GM12878 (cell line): Measurements from ENCODE around the gene RSBN1L. TPM values are rescaled to one million over a fixed set of nuclear protein-coding genes. Genes with fewer than 3 reads are reported as not detected.

Experiments
- ATAC-seq: fragments of 200-7000 bp; cut with Tn5 transposase; 3 replicates; pipeline ENCODE4 v1.9.1; 2020; ENCODE audit warnings: mild to moderate bottlenecking, moderate library complexity
- BruUV-seq: library from RNA; stranded (reverse); fragments of 400-500 nt; replicated peaks from 2 replicates; lab custom pipeline; 2021; lab: Mats Ljungman, UMichigan
- CTCF ChIA-PET: fragments of 300-600 bp; sonication (Branson Sonifier 250); formaldehyde crosslinking; extraction: SDS; loops from one replicate; lab custom pipeline; 2021; ENCODE audit warnings: inconsistent platforms; lab: Yijun Ruan, JAX
- POLR2A ChIA-PET: fragments of 350-600 bp; formaldehyde crosslinking; extraction: SDS; loops from one replicate; lab custom pipeline; 2021; ENCODE audit warnings: inconsistent platforms; lab: Charles Lee
- RAD21 ChIA-PET: fragments of 300-600 bp; sonication (Branson Sonifier 250); formaldehyde crosslinking; loops from one replicate; lab custom pipeline; 2023; ENCODE audit warnings: antibody characterized with exemption; ENCODE audit not compliant: unreplicated experiment; lab: Charles Lee
- SMC1A ChIA-PET: fragments of 300-600 bp; sonication (Branson Sonifier 250); formaldehyde crosslinking; loops from one replicate; lab custom pipeline; 2023; ENCODE audit not compliant: unreplicated experiment, uncharacterized antibody; lab: Charles Lee
- DNase-seq: peaks from one replicate; pipeline ENCODE4 v3.0.0-alpha.2; 2011; ENCODE audit warnings: low read depth, low spot score
- FAIRE-seq: peaks from 3 replicates; lab custom pipeline; 2011; peaks lifted over from hg19 to GRCh38; lab: Jason Lieb, UNC
- H2AFZ ChIP-seq: 2 replicates; pipeline ENCODE4 v1.6.0; 2011; ENCODE audit warnings: low read depth, low read length, control low read depth; ENCODE audit not compliant: control insufficient read depth
- H3K27ac ChIP-seq: 2 replicates; pipeline ENCODE4 v1.5.1; 2011; ENCODE audit warnings: control low read depth; ENCODE audit not compliant: control insufficient read depth, insufficient read depth
- H3K27me3 ChIP-seq, 2 experiments: replicated peaks in 1 of 2; 2 replicates each; pipeline versions ENCODE4 v1.6.0 to v1.6.1; 2011; ENCODE audit warnings: low read length in 1 of 2; ENCODE audit not compliant: control insufficient read depth in 2 of 2, insufficient read depth in 2 of 2
- H3K36me3 ChIP-seq, 2 experiments: 2 replicates each; pipeline ENCODE4 v1.5.1; 2011; ENCODE audit warnings: low read length in 1 of 2; ENCODE audit not compliant: control insufficient read depth in 2 of 2, insufficient read depth in 2 of 2
- H3K4me1 ChIP-seq: 2 replicates; pipeline ENCODE4 v1.6.1; 2011; ENCODE audit warnings: mild to moderate bottlenecking, low read length, moderate library complexity, mixed read lengths; ENCODE audit not compliant: control insufficient read depth, insufficient read depth
- H3K4me2 ChIP-seq: 2 replicates; pipeline ENCODE4 v1.6.0; 2011; ENCODE audit warnings: control low read depth; ENCODE audit not compliant: control insufficient read depth, insufficient read depth
- H3K4me3 ChIP-seq: fragments of 200-600 bp; sonication (generic); 2 replicates; pipeline ENCODE4 v1.5.1; 2016
- H3K79me2 ChIP-seq: 2 replicates; pipeline ENCODE4 v1.6.0; 2011; ENCODE audit warnings: low read length; ENCODE audit not compliant: control insufficient read depth, insufficient read depth
- H3K9ac ChIP-seq: 2 replicates; pipeline ENCODE4 v1.8.0; 2011; ENCODE audit warnings: low read length, control low read depth, mixed read lengths; ENCODE audit not compliant: control insufficient read depth, insufficient read depth
- H3K9me3 ChIP-seq: replicated peaks from 3 replicates; pipeline ENCODE4 v1.5.1; 2011; ENCODE audit warnings: mild to moderate bottlenecking, low read length; ENCODE audit not compliant: control insufficient read depth, insufficient read depth
- H4K20me1 ChIP-seq: 2 replicates; pipeline ENCODE4 v1.6.0; 2011; ENCODE audit not compliant: control insufficient read depth, insufficient read depth
- ASH2L ChIP-seq: fragments of 300-600, 200-600 bp; sonication (generic); IDR thresholded peaks from 2 replicates; pipeline ENCODE4 v1.6.1; 2017; ENCODE audit warnings: low read depth, mild to moderate bottlenecking, borderline replicate concordance
- CBFB ChIP-seq: IDR thresholded peaks from 2 replicates; pipeline ENCODE4 v1.6.1; 2016; ENCODE audit warnings: antibody characterized with exemption, low read depth
- IRF5 ChIP-seq: fragments of 450-650 bp; IDR thresholded peaks from 2 replicates; pipeline ENCODE4 v1.6.1; 2017; ENCODE audit warnings: borderline replicate concordance
- NRF1 ChIP-seq: conservative IDR thresholded peaks from 2 replicates; pipeline ENCODE4 v1.6.1; 2011; ENCODE audit warnings: mild to moderate bottlenecking, low read depth, low read length, improper control_type of control experiment
- POLR2AphosphoS5 ChIP-seq: IDR thresholded peaks from 2 replicates; pipeline ENCODE4 v1.6.1; 2011; ENCODE audit warnings: mild to moderate bottlenecking, low read length, inconsistent platforms
- STAT3 ChIP-seq: IDR thresholded peaks from 2 replicates; pipeline ENCODE4 v1.6.1; 2011; ENCODE audit warnings: low read depth, low read length, improper control_type of control experiment
- WGBS: methylation state at CpG from one replicate; pipeline ENCODE4 v1.1.6; 2016; ENCODE audit warnings: low lambda C conversion rate; ENCODE audit not compliant: insufficient replicate concordance, insufficient coverage; ENCODE audit errors: missing lambda C conversion rate; 5-methylcytosine and 5-hydroxymethylcytosine counted together
- in situ Hi-C: fragments of 300-500 bp; cut with MboI; formaldehyde crosslinking; loops from 9 replicates; pipeline ENCODE4 v1.14.3; 2018; ENCODE audit warnings: mixed read lengths
- intact Hi-C: fragments of 100-400 bp; cut with micrococcal nuclease; formaldehyde crosslinking; loops from one replicate; pipeline ENCODE4 v1.14.2; 2022; ENCODE audit not compliant: unreplicated experiment
- polyA plus RNA-seq, 11 experiments: library from polyadenylated mRNA; depleted of rRNA in 4 of 11; unstranded in 6 of 11; stranded (reverse) in 5 of 11; fragments of >200 nt; fragmentation: Nextera tagmentation in 4 of 11; fragmentation: Illumina TruSeq in 1 of 11; extraction: Ambion mirVana in 4 of 11; extraction: Trizol in 1 of 11; gene quantifications; 1 replicate in 1 of 11; 2 replicates in 10 of 11; pipeline versions ENCODE4 v1.2.1 to v1.2.3, GENCODE V29; 2011 to 2016; ENCODE audit warnings: inconsistent platforms in 2 of 11, missing spikeins in 2 of 11, low read depth in 1 of 11
- total RNA-seq, 4 experiments: library from RNA; depleted of rRNA in 3 of 4; stranded (reverse); fragments of >200 nt in 3 of 4; fragmentation: Illumina TruSeq in 1 of 4; extraction: Trizol in 1 of 4; gene quantifications; 2 replicates each; pipeline versions ENCODE4 v1.2.1 to v1.2.3, GENCODE V29; 2013 to 2021
- TF ChIP-seq, protein P1 (sequence below): fragments of 450-650 bp; formaldehyde crosslinking; IDR thresholded peaks from 2 replicates; pipeline ENCODE4 v1.4.0; 2022; ENCODE audit warnings: mild to moderate bottlenecking, moderate library complexity
- TF ChIP-seq, protein P2 (sequence below): fragments of 450-650 bp; IDR thresholded peaks from 2 replicates; pipeline ENCODE4 v1.6.1; 2014; ENCODE audit warnings: mild to moderate bottlenecking
- TF ChIP-seq, protein P3 (sequence below): IDR thresholded peaks from 2 replicates; pipeline ENCODE4 v1.6.1; 2011; ENCODE audit warnings: low read depth, low read length, improper control_type of control experiment, borderline replicate concordance

The RSBN1L gene
- total and polyA plus RNA-seq, 10 of the 15 experiments (the other 5 are each of a cell fraction or from before 2014, with no cell fraction given) = 4.5 to 23.7 (median 10.3) TPM

GRCh38 chr7:77786018-77786417 is 89.8 kb downstream of the RSBN1L start:
- in situ Hi-C loops (no loop called here), intact Hi-C loops (no loop called here)
- RAD21 ChIA-PET = no interaction called here
- SMC1A ChIA-PET = interaction anchor here (0.9 kb wide), 1 partner anchor 18 kb away, joined by 3 read pairs; no protein-coding TSS in a partner anchor
- no peaks in the 10 kb centered on the region for H4K20me1 ChIP-seq
- no peaks in the 10 kb centered on the region for H3K79me2 ChIP-seq
- POLR2A ChIA-PET = no interaction called here
- no peak overlapping the region for H3K9ac ChIP-seq
- ATAC-seq (no peak), FAIRE-seq (no peak), DNase-seq (no peak)
- H3K4me1 ChIP-seq = no peaks in the 10 kb centered on the region
- H3K27me3 ChIP-seq = no peaks in the 10 kb centered on the region
- WGBS = 100% methylated on average over 3 of the region's 3 CpGs
- CTCF ChIA-PET = no interaction called here
- no peak overlapping the region for H3K4me2 ChIP-seq
- H2AFZ ChIP-seq = no peak overlapping the region
- peaks cover 0 to 9% of the 10 kb centered on the region in 2 experiments; a peak in 2 of 4 replicates for H3K36me3 ChIP-seq
- no peak overlapping the region for H3K4me3 ChIP-seq
- BruUV-seq = no TSS peak
- H3K27ac ChIP-seq = no peak overlapping the region
- peaks cover 9% of the 10 kb centered on the region for H3K9me3 ChIP-seq
- no peak for TF ChIP-seq NRF1
- no peak for TF ChIP-seq STAT3
- no peak for TF ChIP-seq POLR2AphosphoS5
- TF ChIP-seq, protein P1, sequence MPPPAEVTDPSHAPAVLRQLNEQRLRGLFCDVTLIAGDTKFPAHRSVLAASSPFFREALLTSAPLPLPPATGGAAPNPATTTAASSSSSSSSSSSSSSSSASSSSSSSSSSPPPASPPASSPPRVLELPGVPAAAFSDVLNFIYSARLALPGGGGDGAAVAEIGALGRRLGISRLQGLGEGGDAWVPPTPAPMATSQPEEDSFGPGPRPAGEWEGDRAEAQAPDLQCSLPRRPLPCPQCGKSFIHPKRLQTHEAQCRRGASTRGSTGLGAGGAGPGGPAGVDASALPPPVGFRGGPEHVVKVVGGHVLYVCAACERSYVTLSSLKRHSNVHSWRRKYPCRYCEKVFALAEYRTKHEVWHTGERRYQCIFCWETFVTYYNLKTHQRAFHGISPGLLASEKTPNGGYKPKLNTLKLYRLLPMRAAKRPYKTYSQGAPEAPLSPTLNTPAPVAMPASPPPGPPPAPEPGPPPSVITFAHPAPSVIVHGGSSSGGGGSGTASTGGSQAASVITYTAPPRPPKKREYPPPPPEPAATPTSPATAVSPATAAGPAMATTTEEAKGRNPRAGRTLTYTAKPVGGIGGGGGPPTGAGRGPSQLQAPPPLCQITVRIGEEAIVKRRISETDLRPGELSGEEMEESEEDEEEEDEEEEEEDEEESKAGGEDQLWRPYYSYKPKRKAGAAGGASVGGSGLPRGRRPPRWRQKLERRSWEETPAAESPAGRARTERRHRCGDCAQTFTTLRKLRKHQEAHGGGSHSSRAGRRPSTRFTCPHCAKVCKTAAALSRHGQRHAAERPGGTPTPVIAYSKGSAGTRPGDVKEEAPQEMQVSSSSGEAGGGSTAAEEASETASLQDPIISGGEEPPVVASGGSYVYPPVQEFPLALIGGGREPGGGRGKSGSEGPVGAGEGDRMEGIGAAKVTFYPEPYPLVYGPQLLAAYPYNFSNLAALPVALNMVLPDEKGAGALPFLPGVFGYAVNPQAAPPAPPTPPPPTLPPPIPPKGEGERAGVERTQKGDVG (CRISPR knock-in tag) = no peak

DNA sequence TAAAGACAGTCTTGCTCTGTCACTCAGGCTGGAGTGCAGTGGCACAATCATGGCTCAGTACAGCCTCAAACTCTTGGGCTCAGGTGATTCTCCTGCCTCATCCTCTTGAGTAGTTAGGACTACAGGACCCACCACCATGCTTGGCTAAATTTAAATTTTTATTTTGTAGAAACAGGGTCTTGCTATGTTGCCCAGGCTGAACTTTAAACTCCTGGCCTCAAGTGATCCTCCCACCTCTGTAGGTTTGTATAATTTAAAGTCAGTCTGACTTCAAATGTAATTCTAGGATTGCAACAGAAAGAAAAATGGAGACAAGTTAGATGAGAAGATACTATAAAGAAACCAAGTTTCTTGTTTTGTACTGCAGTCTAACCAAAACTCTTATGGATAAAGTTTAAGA is 90.5 kb downstream of the RSBN1L start:
- POLR2A ChIA-PET = no interaction called here
- ATAC-seq (no peak), DNase-seq (no peak), FAIRE-seq (no peak)
- Histone ChIP-seq H3K9ac (no peak overlapping the region), H3K4me1 (no peaks in the 10 kb centered on the region), H3K4me2 (no peak overlapping the region), H3K9me3 (peaks cover 9% of the 10 kb centered on the region), H3K27ac (no peak overlapping the region), H3K4me3 (no peak overlapping the region), H3K27me3 (no peaks in the 10 kb centered on the region), H3K36me3 (peaks cover 0 to 8% of the 10 kb centered on the region in 2 experiments; a peak in 2 of 4 replicates), H2AFZ (no peak overlapping the region), H3K79me2 (no peaks in the 10 kb centered on the region), H4K20me1 (no peaks in the 10 kb centered on the region)
- intact Hi-C loops = no loop called here
- CTCF ChIA-PET = no interaction called here
- no TSS peak for BruUV-seq
- SMC1A ChIA-PET = interaction anchor here (1.3 kb wide), 1 partner anchor 135 kb away, joined by 4 read pairs; no protein-coding TSS in a partner anchor
- in situ Hi-C loops = no loop called here
- RAD21 ChIA-PET = no interaction called here
- TF ChIP-seq IRF5 = no peak
- TF ChIP-seq, protein P2, sequence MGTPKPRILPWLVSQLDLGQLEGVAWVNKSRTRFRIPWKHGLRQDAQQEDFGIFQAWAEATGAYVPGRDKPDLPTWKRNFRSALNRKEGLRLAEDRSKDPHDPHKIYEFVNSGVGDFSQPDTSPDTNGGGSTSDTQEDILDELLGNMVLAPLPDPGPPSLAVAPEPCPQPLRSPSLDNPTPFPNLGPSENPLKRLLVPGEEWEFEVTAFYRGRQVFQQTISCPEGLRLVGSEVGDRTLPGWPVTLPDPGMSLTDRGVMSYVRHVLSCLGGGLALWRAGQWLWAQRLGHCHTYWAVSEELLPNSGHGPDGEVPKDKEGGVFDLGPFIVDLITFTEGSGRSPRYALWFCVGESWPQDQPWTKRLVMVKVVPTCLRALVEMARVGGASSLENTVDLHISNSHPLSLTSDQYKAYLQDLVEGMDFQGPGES = no peak
- TF ChIP-seq, protein P3, sequence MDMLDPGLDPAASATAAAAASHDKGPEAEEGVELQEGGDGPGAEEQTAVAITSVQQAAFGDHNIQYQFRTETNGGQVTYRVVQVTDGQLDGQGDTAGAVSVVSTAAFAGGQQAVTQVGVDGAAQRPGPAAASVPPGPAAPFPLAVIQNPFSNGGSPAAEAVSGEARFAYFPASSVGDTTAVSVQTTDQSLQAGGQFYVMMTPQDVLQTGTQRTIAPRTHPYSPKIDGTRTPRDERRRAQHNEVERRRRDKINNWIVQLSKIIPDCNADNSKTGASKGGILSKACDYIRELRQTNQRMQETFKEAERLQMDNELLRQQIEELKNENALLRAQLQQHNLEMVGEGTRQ = no peak
- TF ChIP-seq CBFB = no peak
- no peak for TF ChIP-seq ASH2L
